ENCODE data around the gene UNC80.

Gene UNC80

GRCh38 chr2:209937893-209938292 is 166.3 kb downstream of the UNC80 start:
- H3K4me3 ChIP-seq (ENCODE audit: extremely low read depth, insufficient read depth, low read length, poor library complexity, severe bottlenecking), result no peak overlapping the region
- peaks cover under 1% of the 10 kb centered on the region for H3K4me1 ChIP-seq (ENCODE audit: control insufficient read depth, insufficient read depth, low read length, poor library complexity, severe bottlenecking)
- no peak overlapping the region for H3K27ac ChIP-seq (ENCODE audit: low read depth, low read length, severe bottlenecking)
- H3K9me3 ChIP-seq (ENCODE audit: control insufficient read depth, low read length), result no peaks in the 10 kb centered on the region
- no peaks in the 10 kb centered on the region for H3K36me3 ChIP-seq (ENCODE audit: control insufficient read depth, insufficient read depth, low read length)

- Histone ChIP-seq H3K36me3 (ENCODE audit: control insufficient read depth, insufficient read depth, low read length) (no peaks in the 10 kb centered on the region), H3K4me3 (ENCODE audit: extremely low read depth, insufficient read depth, low read length, poor library complexity, severe bottlenecking) (no peak overlapping the region), H3K9me3 (ENCODE audit: control insufficient read depth, low read length) (no peaks in the 10 kb centered on the region), H3K27ac (ENCODE audit: low read depth, low read length, severe bottlenecking) (no peak overlapping the region), H3K4me1 (ENCODE audit: control insufficient read depth, insufficient read depth, low read length, poor library complexity, severe bottlenecking) (peaks cover 5% of the 10 kb centered on the region)
- 88% methylated on average over 1 of the region's 1 CpG; no CpG with 5 or more reads in 1 of the 2 experiments for WGBS, 2 experiments (ENCODE audit: insufficient coverage in 2 of 2)
Measured at GRCh38 chr2:209938906-209939305, 167.3 kb downstream of the UNC80 start.

- no peak overlapping the region for H3K4me3 ChIP-seq (ENCODE audit: extremely low read depth, insufficient read depth, low read length, poor library complexity, severe bottlenecking)
- 87 to 89% methylated on average over 6 of the region's 6 CpGs for WGBS, 2 experiments (ENCODE audit: insufficient coverage in 2 of 2)
- H3K27ac ChIP-seq (ENCODE audit: low read depth, low read length, severe bottlenecking), result no peak overlapping the region
- no peaks in the 10 kb centered on the region for H3K9me3 ChIP-seq (ENCODE audit: control insufficient read depth, low read length)
- H3K4me1 ChIP-seq (ENCODE audit: control insufficient read depth, insufficient read depth, low read length, poor library complexity, severe bottlenecking), result peaks cover 5% of the 10 kb centered on the region
- H3K36me3 ChIP-seq (ENCODE audit: control insufficient read depth, insufficient read depth, low read length), result no peaks in the 10 kb centered on the region
Measured at GRCh38 chr2:209940936-209941335, 169.3 kb downstream of the UNC80 start.

DNA sequence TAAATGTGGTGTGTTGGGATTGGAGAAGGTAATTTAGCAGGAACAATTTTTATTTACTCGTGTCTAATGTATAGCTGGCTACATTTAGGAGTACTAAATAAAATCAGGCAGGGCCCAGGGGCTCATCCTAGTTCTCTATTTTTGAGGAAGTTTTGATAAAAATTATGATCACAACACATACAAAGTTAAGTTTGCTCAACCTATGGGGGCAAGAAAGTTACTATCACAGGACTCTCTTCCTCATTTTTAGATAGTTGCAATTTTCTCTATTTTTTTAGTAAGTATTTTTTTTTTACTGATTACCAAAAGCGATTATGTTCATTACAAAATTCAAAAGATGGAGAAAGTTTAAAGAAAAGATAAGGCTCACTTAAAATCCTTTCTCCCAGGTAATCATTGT is 170.8 kb downstream of the UNC80 start:
- H3K27ac ChIP-seq (ENCODE audit: low read depth, low read length, severe bottlenecking), result no peak overlapping the region
- H3K36me3 ChIP-seq (ENCODE audit: control insufficient read depth, insufficient read depth, low read length), result no peaks in the 10 kb centered on the region
- no CpG with 5 or more reads among the region's 2 CpGs for WGBS, 2 experiments (ENCODE audit: insufficient coverage in 2 of 2)
- H3K9me3 ChIP-seq (ENCODE audit: control insufficient read depth, low read length), result no peaks in the 10 kb centered on the region
- H3K4me3 ChIP-seq (ENCODE audit: extremely low read depth, insufficient read depth, low read length, poor library complexity, severe bottlenecking), result no peak overlapping the region
- H3K4me1 ChIP-seq (ENCODE audit: control insufficient read depth, insufficient read depth, low read length, poor library complexity, severe bottlenecking), result peaks cover 5% of the 10 kb centered on the region

GRCh38 chr2:209942936-209943605 is 171.4 kb downstream of the UNC80 start:
- Histone ChIP-seq H3K36me3 (ENCODE audit: control insufficient read depth, insufficient read depth, low read length) (no peaks in the 10 kb centered on the region), H3K4me1 (ENCODE audit: control insufficient read depth, insufficient read depth, low read length, poor library complexity, severe bottlenecking) (peaks cover 5% of the 10 kb centered on the region), H3K9me3 (ENCODE audit: control insufficient read depth, low read length) (no peaks in the 10 kb centered on the region), H3K4me3 (ENCODE audit: extremely low read depth, insufficient read depth, low read length, poor library complexity, severe bottlenecking) (no peak overlapping the region), H3K27ac (ENCODE audit: low read depth, low read length, severe bottlenecking) (no peak overlapping the region)
- WGBS, 2 experiments (ENCODE audit: insufficient coverage in 2 of 2), result 50 to 72% methylated on average over 1 to 4 of the region's 5 CpGs

- Histone ChIP-seq H3K27ac (ENCODE audit: low read depth, low read length, severe bottlenecking) (no peak overlapping the region), H3K4me3 (ENCODE audit: extremely low read depth, insufficient read depth, low read length, poor library complexity, severe bottlenecking) (no peak overlapping the region), H3K36me3 (ENCODE audit: control insufficient read depth, insufficient read depth, low read length) (no peaks in the 10 kb centered on the region), H3K4me1 (ENCODE audit: control insufficient read depth, insufficient read depth, low read length, poor library complexity, severe bottlenecking) (peaks cover 5% of the 10 kb centered on the region), H3K9me3 (ENCODE audit: control insufficient read depth, low read length) (no peaks in the 10 kb centered on the region)
Measured at GRCh38 chr2:209943776-209944175, 172.1 kb downstream of the UNC80 start.

GRCh38 chr2:209946539-209946938 is 174.9 kb downstream of the UNC80 start:
- Histone ChIP-seq H3K36me3 (ENCODE audit: control insufficient read depth, insufficient read depth, low read length) (no peaks in the 10 kb centered on the region), H3K4me3 (ENCODE audit: extremely low read depth, insufficient read depth, low read length, poor library complexity, severe bottlenecking) (no peak overlapping the region), H3K4me1 (ENCODE audit: control insufficient read depth, insufficient read depth, low read length, poor library complexity, severe bottlenecking) (peaks cover 5% of the 10 kb centered on the region), H3K9me3 (ENCODE audit: control insufficient read depth, low read length) (no peaks in the 10 kb centered on the region), H3K27ac (ENCODE audit: low read depth, low read length, severe bottlenecking) (no peak overlapping the region)
- no CpG with 5 or more reads among the region's 1 CpG for WGBS, 2 experiments (ENCODE audit: insufficient coverage in 2 of 2)

DNA sequence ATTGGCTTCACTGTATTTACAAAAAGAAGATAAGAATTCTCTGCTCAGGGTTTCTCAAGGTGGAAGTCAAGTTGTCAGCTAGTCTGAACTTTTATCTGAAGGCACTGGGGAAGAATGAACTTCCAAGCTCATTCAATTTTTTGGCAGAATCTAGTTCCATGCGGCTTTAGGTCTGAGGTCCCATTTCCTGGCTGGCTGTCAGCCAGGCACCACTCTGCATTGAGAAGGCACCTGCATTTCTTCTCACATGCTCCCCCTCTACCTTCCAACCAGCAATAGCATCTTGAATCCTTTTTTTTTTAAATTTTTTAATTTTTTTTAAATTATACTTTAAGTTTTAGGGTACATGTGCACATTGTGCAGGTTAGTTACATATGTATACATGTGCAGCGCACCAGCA is 184.6 kb downstream of the UNC80 start:
- no peaks in the 10 kb centered on the region for H3K36me3 ChIP-seq (ENCODE audit: control insufficient read depth, insufficient read depth, low read length)
- H3K27ac ChIP-seq (ENCODE audit: low read depth, low read length, severe bottlenecking), result no peak overlapping the region
- 92 to 94% methylated on average over 1 of the region's 2 CpGs for WGBS, 2 experiments (ENCODE audit: insufficient coverage in 2 of 2)
- no peaks in the 10 kb centered on the region for H3K4me1 ChIP-seq (ENCODE audit: control insufficient read depth, insufficient read depth, low read length, poor library complexity, severe bottlenecking)
- no peaks in the 10 kb centered on the region for H3K9me3 ChIP-seq (ENCODE audit: control insufficient read depth, low read length)
- H3K4me3 ChIP-seq (ENCODE audit: extremely low read depth, insufficient read depth, low read length, poor library complexity, severe bottlenecking), result no peak overlapping the region

DNA sequence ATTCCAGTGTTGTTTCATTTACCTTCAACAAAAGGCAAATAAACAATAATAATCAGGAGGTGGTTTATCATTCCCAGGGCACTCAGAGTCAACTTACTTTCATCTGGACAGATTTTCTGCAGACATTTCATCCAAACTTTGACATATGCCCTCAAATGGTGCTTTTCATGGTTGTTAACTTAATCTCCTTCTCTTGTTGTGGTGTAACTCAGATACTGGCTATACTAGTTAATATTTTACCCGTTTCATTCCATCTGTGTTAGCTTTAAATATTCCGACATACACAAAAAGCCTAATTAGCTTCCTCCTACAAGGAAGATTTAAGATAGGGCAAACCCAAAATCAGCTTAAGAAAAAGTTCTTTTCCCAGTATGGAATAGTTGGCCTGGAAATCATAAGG is 186.4 kb downstream of the UNC80 start:
- Histone ChIP-seq H3K27ac (ENCODE audit: low read depth, low read length, severe bottlenecking) (no peak overlapping the region), H3K4me3 (ENCODE audit: extremely low read depth, insufficient read depth, low read length, poor library complexity, severe bottlenecking) (no peak overlapping the region), H3K9me3 (ENCODE audit: control insufficient read depth, low read length) (no peaks in the 10 kb centered on the region), H3K36me3 (ENCODE audit: control insufficient read depth, insufficient read depth, low read length) (no peaks in the 10 kb centered on the region), H3K4me1 (ENCODE audit: control insufficient read depth, insufficient read depth, low read length, poor library complexity, severe bottlenecking) (no peaks in the 10 kb centered on the region)
- 100% methylated on average over 1 of the region's 2 CpGs; no CpG with 5 or more reads in 1 of the 2 experiments for WGBS, 2 experiments (ENCODE audit: insufficient coverage in 2 of 2)

DNA sequence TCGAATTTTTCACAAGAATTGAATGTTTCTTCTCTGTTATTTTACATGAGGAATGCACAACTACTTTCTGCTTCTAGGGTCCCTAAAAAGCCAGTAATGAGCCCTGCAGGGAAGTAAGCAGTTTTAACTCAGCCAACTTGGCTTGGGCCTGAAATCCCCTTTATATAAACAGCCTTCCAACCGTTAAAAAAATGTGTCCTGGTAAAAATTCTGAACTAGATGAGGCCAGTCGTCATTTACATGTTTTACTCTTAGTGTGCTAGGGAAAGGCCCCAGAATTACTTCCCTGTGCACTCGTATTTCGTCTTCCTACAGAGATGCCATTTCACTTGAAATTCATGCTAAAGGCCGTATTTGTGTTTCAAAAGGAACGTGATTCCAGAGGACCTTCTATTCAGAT is 188.4 kb downstream of the UNC80 start:
- Histone ChIP-seq H3K9me3 (ENCODE audit: control insufficient read depth, low read length) (no peaks in the 10 kb centered on the region), H3K27ac (ENCODE audit: low read depth, low read length, severe bottlenecking) (peak overlapping the region; percentile 84), H3K4me1 (ENCODE audit: control insufficient read depth, insufficient read depth, low read length, poor library complexity, severe bottlenecking) (no peaks in the 10 kb centered on the region), H3K4me3 (ENCODE audit: extremely low read depth, insufficient read depth, low read length, poor library complexity, severe bottlenecking) (no peak overlapping the region), H3K36me3 (ENCODE audit: control insufficient read depth, insufficient read depth, low read length) (no peaks in the 10 kb centered on the region)
- 22% methylated on average over 6 of the region's 7 CpGs; no CpG with 5 or more reads in 1 of the 2 experiments for WGBS, 2 experiments (ENCODE audit: insufficient coverage in 2 of 2)

- Histone ChIP-seq H3K27ac (ENCODE audit: low read depth, low read length, severe bottlenecking) (peak overlapping the region; percentile 84), H3K4me3 (ENCODE audit: extremely low read depth, insufficient read depth, low read length, poor library complexity, severe bottlenecking) (no peak overlapping the region), H3K9me3 (ENCODE audit: control insufficient read depth, low read length) (no peaks in the 10 kb centered on the region), H3K4me1 (ENCODE audit: control insufficient read depth, insufficient read depth, low read length, poor library complexity, severe bottlenecking) (no peaks in the 10 kb centered on the region), H3K36me3 (ENCODE audit: control insufficient read depth, insufficient read depth, low read length) (no peaks in the 10 kb centered on the region)
- 20% methylated on average over 1 of the region's 4 CpGs for WGBS, 2 experiments (ENCODE audit: insufficient coverage in 2 of 2)
Measured at GRCh38 chr2:209960676-209961630, 189.3 kb downstream of the UNC80 start.

Data from mesodermal cell (in vitro differentiated cells).